GM23248 (cell line): ENCODE data around the gene SPTBN4. TPM values are rescaled to one million over a fixed set of nuclear protein-coding genes. Genes with fewer than 3 reads are reported as not detected.
A peak's percentile ranks its signal among the peaks of the same experiment; 100 is the strongest.

Experiments
- DNase-seq: peaks from one replicate; pipeline ENCODE4 v3.0.0-alpha.2; 2015
- H2AFZ ChIP-seq: fragments of 200-600 bp; sonication (generic); 2 replicates; pipeline ENCODE4 v1.6.1; 2016; ENCODE audit warnings: antibody characterized with exemption
- H3F3A ChIP-seq: fragments of 200-600 bp; sonication (generic); 2 replicates; pipeline ENCODE4 v1.6.1; 2016; ENCODE audit warnings: mild to moderate bottlenecking, antibody characterized with exemption, mixed run types; ENCODE audit not compliant: insufficient read depth
- H3K27ac ChIP-seq: fragments of 200-600 bp; sonication (generic); 2 replicates; pipeline ENCODE4 v1.5.1; 2016; ENCODE audit warnings: mild to moderate bottlenecking
- H3K27me3 ChIP-seq: fragments of 200-600 bp; sonication (generic); replicated peaks from 2 replicates; pipeline ENCODE4 v1.6.1; 2016; ENCODE audit warnings: mild to moderate bottlenecking; ENCODE audit not compliant: insufficient read depth
- H3K36me3 ChIP-seq: fragments of 200-600 bp; sonication (generic); 2 replicates; pipeline ENCODE4 v1.6.1; 2016; ENCODE audit warnings: low read depth, mild to moderate bottlenecking
- H3K4me1 ChIP-seq: fragments of 200-600 bp; sonication (generic); 2 replicates; pipeline ENCODE4 v1.6.1; 2016; ENCODE audit warnings: mild to moderate bottlenecking; ENCODE audit not compliant: insufficient read depth
- H3K4me2 ChIP-seq: fragments of 200-600 bp; sonication (generic); one replicate; pipeline ENCODE4 v1.6.1; 2016; ENCODE audit warnings: mild to moderate bottlenecking; ENCODE audit not compliant: unreplicated experiment
- H3K4me3 ChIP-seq: fragments of 200-600 bp; sonication (generic); 2 replicates; pipeline ENCODE4 v1.5.1; 2016; ENCODE audit warnings: mild to moderate bottlenecking
- H3K79me2 ChIP-seq: fragments of 200-600 bp; sonication (generic); 2 replicates; pipeline ENCODE4 v1.6.1; 2016; ENCODE audit warnings: mild to moderate bottlenecking; ENCODE audit not compliant: insufficient read depth
- H3K9ac ChIP-seq: fragments of 200-600 bp; sonication (generic); 2 replicates; pipeline ENCODE4 v1.6.1; 2016; ENCODE audit warnings: mild to moderate bottlenecking
- H3K9me2 ChIP-seq: fragments of 200-600 bp; sonication (generic); 2 replicates; pipeline ENCODE4 v1.6.1; 2016; ENCODE audit warnings: mixed run types, mild to moderate bottlenecking, moderate library complexity; ENCODE audit not compliant: insufficient read depth
- H3K9me3 ChIP-seq: fragments of 200-600 bp; sonication (generic); one replicate; pipeline ENCODE4 v1.6.1; 2017; ENCODE audit warnings: low read depth
- H4K20me1 ChIP-seq: fragments of 200-600 bp; sonication (generic); 2 replicates; pipeline ENCODE4 v1.6.0; 2016; ENCODE audit not compliant: insufficient read depth
- EZH2 ChIP-seq: fragments of 200-600 bp; sonication (generic); IDR thresholded peaks from 2 replicates; pipeline ENCODE4 v1.6.1; 2018; ENCODE audit warnings: antibody characterized with exemption, mild to moderate bottlenecking; ENCODE audit not compliant: insufficient read depth, poor library complexity, severe bottlenecking
- EZH2phosphoT487 ChIP-seq: fragments of 200-600 bp; sonication (generic); IDR thresholded peaks from 2 replicates; pipeline ENCODE4 v1.6.1; 2018; ENCODE audit warnings: antibody characterized with exemption, moderate library complexity, mild to moderate bottlenecking, low read depth; ENCODE audit not compliant: insufficient read depth
- WGBS, 2 experiments: methylation state at CpG; one replicate each; pipeline ENCODE4 v1.1.6; 2015 to 2017; ENCODE audit warnings: low lambda C conversion rate in 2 of 2, low coverage in 1 of 2; ENCODE audit errors: missing lambda C conversion rate in 2 of 2; 5-methylcytosine and 5-hydroxymethylcytosine counted together
- in situ Hi-C: fragments of 300-500 bp; cut with MboI; formaldehyde crosslinking; loops from 2 replicates; pipeline ENCODE4 v1.15.0; 2020
- polyA plus RNA-seq: library from polyadenylated mRNA; unstranded; fragments of >200 nt; fragmentation: Nextera tagmentation; extraction: Ambion mirVana; gene quantifications from 2 replicates; pipeline ENCODE4 v1.2.1, GENCODE V29; 2016
- total RNA-seq: library from RNA; depleted of rRNA; stranded (reverse); fragments of >200 nt; shearing (Covaris generic); gene quantifications from 2 replicates; pipeline ENCODE4 v1.2.3, GENCODE V29; 2014

The SPTBN4 gene
- total and polyA plus RNA-seq, 2 experiments from 2014 or later = 0.69 to 2.1 TPM

- Histone ChIP-seq H2AFZ (no peak overlapping the region), H3K9me2 (no peaks in the 10 kb centered on the region)
- peak; percentile 63 for DNase-seq
Observed at GRCh38 chr19:40592170-40592569, 125.4 kb downstream of the SPTBN4 start.

GRCh38 chr19:40594255-40594654 is 127.5 kb downstream of the SPTBN4 start:
- H3K9ac ChIP-seq = no peak overlapping the region
- in situ Hi-C loops = no loop called here
- H2AFZ ChIP-seq = no peak overlapping the region

More at GRCh38 chr19:40592170-40592569, 125.4 kb downstream of the SPTBN4 start:
- no peak overlapping the region for H3K9ac ChIP-seq
- no peak overlapping the region for H3K4me3 ChIP-seq
- no peaks in the 10 kb centered on the region for H3F3A ChIP-seq
- no peaks in the 10 kb centered on the region for H3K9me3 ChIP-seq
- H3K36me3 ChIP-seq = no peaks in the 10 kb centered on the region
- H3K27ac ChIP-seq = no peak overlapping the region
- peaks cover 9% of the 10 kb centered on the region for H3K4me1 ChIP-seq
- no peaks in the 10 kb centered on the region; the same call in 1 of the 2 replicates for H3K27me3 ChIP-seq
- no peaks in the 10 kb centered on the region for H4K20me1 ChIP-seq
- TF ChIP-seq EZH2phosphoT487 (no peak), EZH2 (no peak)
- in situ Hi-C loops = no loop called here
- 63 to 75% methylated on average over 4 of the region's 4 CpGs for WGBS, 2 experiments
- H3K79me2 ChIP-seq = no peaks in the 10 kb centered on the region
- H3K4me2 ChIP-seq = no peak overlapping the region

GRCh38 chr19:40594657-40595091 is 127.9 kb downstream of the SPTBN4 start:
- DNase-seq = peak; percentile 88
- peak overlapping the region; percentile 50 for H3K4me2 ChIP-seq
- H4K20me1 ChIP-seq = no peaks in the 10 kb centered on the region
- peaks cover 12% of the 10 kb centered on the region for H3K4me1 ChIP-seq
- peaks cover 15% of the 10 kb centered on the region; the same call in 1 of the 2 replicates for H3K27me3 ChIP-seq
- H3K9me2 ChIP-seq = no peaks in the 10 kb centered on the region
- H2AFZ ChIP-seq = 0 out of 2 replicates have a peak overlapping the region, but pooled peaks have one; percentile 9
- H3K79me2 ChIP-seq = no peaks in the 10 kb centered on the region
- TF ChIP-seq EZH2 (no peak), EZH2phosphoT487 (no peak)
- H3K36me3 ChIP-seq = no peaks in the 10 kb centered on the region
- no peak overlapping the region for H3K27ac ChIP-seq
- H3F3A ChIP-seq = peaks cover 1% of the 10 kb centered on the region; the same call in 1 of the 2 replicates
- 6% methylated on average over 10 to 13 of the region's 13 CpGs for WGBS, 2 experiments
- no peak overlapping the region for H3K9ac ChIP-seq
- H3K9me3 ChIP-seq = no peaks in the 10 kb centered on the region
- in situ Hi-C loops = no loop called here
- peak overlapping the region; percentile 33 for H3K4me3 ChIP-seq

More at GRCh38 chr19:40594255-40594654, 127.5 kb downstream of the SPTBN4 start:
- no peak overlapping the region for H3K27ac ChIP-seq
- H3K9me3 ChIP-seq = no peaks in the 10 kb centered on the region
- H3K4me1 ChIP-seq = peaks cover 12% of the 10 kb centered on the region
- H4K20me1 ChIP-seq = no peaks in the 10 kb centered on the region
- TF ChIP-seq EZH2phosphoT487 (no peak), EZH2 (no peak)
- H3K27me3 ChIP-seq = peaks cover 12% of the 10 kb centered on the region; the same call in 1 of the 2 replicates
- no peaks in the 10 kb centered on the region for H3K36me3 ChIP-seq
- no peaks in the 10 kb centered on the region for H3K79me2 ChIP-seq
- 14 to 21% methylated on average over 7 to 8 of the region's 8 CpGs for WGBS, 2 experiments
- no peaks in the 10 kb centered on the region for H3K9me2 ChIP-seq
- no peaks in the 10 kb centered on the region for H3F3A ChIP-seq
- H3K4me2 ChIP-seq = peak overlapping the region; percentile 50
- H3K4me3 ChIP-seq = peak overlapping the region; percentile 33
- DNase-seq = peak; percentile 55

GRCh38 chr19:40596608-40597328 is 130.0 kb downstream of the SPTBN4 start:
- H3K9ac ChIP-seq = peak overlapping the region; percentile 38; the same call in 1 of the 2 replicates
- peaks cover 16% of the 10 kb centered on the region for H3K4me1 ChIP-seq
- TF ChIP-seq EZH2phosphoT487 (no peak), EZH2 (no peak)
- in situ Hi-C loops = no loop called here
- no peaks in the 10 kb centered on the region for H3K9me3 ChIP-seq
- H3K27me3 ChIP-seq = peaks cover 32% of the 10 kb centered on the region; the same call in 1 of the 2 replicates
- no peaks in the 10 kb centered on the region for H3K79me2 ChIP-seq
- no peaks in the 10 kb centered on the region for H3K9me2 ChIP-seq
- H4K20me1 ChIP-seq = no peaks in the 10 kb centered on the region
- no peaks in the 10 kb centered on the region for H3K36me3 ChIP-seq
- 7% methylated on average over 17 to 31 of the region's 53 CpGs for WGBS, 2 experiments
- H3F3A ChIP-seq = peaks cover 3% of the 10 kb centered on the region; the same call in 1 of the 2 replicates
- peak overlapping the region; percentile 59 for H3K4me2 ChIP-seq
- DNase-seq = peak; percentile 83
- H3K4me3 ChIP-seq = peak overlapping the region; percentile 53; the same call in 1 of the 2 replicates
- H2AFZ ChIP-seq = 0 out of 2 replicates have a peak overlapping the region, but pooled peaks have one; percentile 43
- H3K27ac ChIP-seq = no peak overlapping the region
